Measurements from ENCODE around the gene ORM2.

The ORM2 gene

GRCh38 chr9:114355821-114356220 is 26.2 kb downstream of the ORM2 start:
- FAIRE-seq = no peak

- no peak for FAIRE-seq
Observed at GRCh38 chr9:114356792-114357191, 27.1 kb downstream of the ORM2 start.

GRCh38 chr9:114357360-114357759 is 27.7 kb downstream of the ORM2 start:
- no peak for FAIRE-seq

GRCh38 chr9:114357911-114358328 is 28.3 kb downstream of the ORM2 start:
- no peak for FAIRE-seq

GRCh38 chr9:114359801-114360200 is 30.1 kb downstream of the ORM2 start:
- no peak for FAIRE-seq

GRCh38 chr9:114361542-114361941 is 31.9 kb downstream of the ORM2 start:
- FAIRE-seq = no peak

GRCh38 chr9:114362394-114362793 is 32.7 kb downstream of the ORM2 start:
- no peak for FAIRE-seq

GRCh38 chr9:114363424-114363823 is 33.8 kb downstream of the ORM2 start:
- no peak for FAIRE-seq

GRCh38 chr9:114364134-114365041 is 34.7 kb downstream of the ORM2 start:
- FAIRE-seq = no peak

- FAIRE-seq = no peak
Observed at GRCh38 chr9:114365194-114365593, 35.5 kb downstream of the ORM2 start.

GRCh38 chr9:114366334-114367128 is 36.9 kb downstream of the ORM2 start:
- FAIRE-seq = no peak

GRCh38 chr9:114367366-114367765 is 37.7 kb downstream of the ORM2 start:
- FAIRE-seq = no peak

GRCh38 chr9:114367772-114368569 is 38.3 kb downstream of the ORM2 start:
- FAIRE-seq = no peak

- FAIRE-seq = no peak
Observed at GRCh38 chr9:114369216-114370130, 39.8 kb downstream of the ORM2 start.

GRCh38 chr9:114370251-114370967 is 40.7 kb downstream of the ORM2 start:
- no peak for FAIRE-seq

- no peak for FAIRE-seq
Observed at GRCh38 chr9:114370968-114371320, 41.3 kb downstream of the ORM2 start.

GRCh38 chr9:114371343-114371944 is 41.8 kb downstream of the ORM2 start:
- no peak for FAIRE-seq

- FAIRE-seq = no peak
Observed at GRCh38 chr9:114371973-114372917, 42.6 kb downstream of the ORM2 start.

- FAIRE-seq = no peak
Observed at GRCh38 chr9:114372921-114373448, 43.3 kb downstream of the ORM2 start.

All from G401.6 (cell line).